CD4-positive, alpha-beta T cell treated with Interferon alpha-2 for 1 hour (primary cell): Measurements from ENCODE around the gene ARHGAP33.

Experiments used
- DNase-seq, 2 donors: peaks; one replicate each; pipeline ENCODE4 v3.0.0-alpha.2; 2020 to 2022

The ARHGAP33 gene

GRCh38 chr19:35775298-35776101 lies at the start of gene ARHGAP33:
Gene ARHGAP33 (plus strand): TSS chr19:35775564. CDS start chr19:35775659, 95 bp downstream.
- DNase-seq, result peak; percentile 98 to 99

GRCh38 chr19:35727053-35727955 lies 48.1 kb upstream of the ARHGAP33 start:
- DNase-seq, result no peak

GRCh38 chr19:35727956-35728706 lies 47.2 kb upstream of the ARHGAP33 start:
- DNase-seq, result no peak

- DNase-seq, result no peak
These were observed 46.3 kb upstream of the ARHGAP33 start for GRCh38 chr19:35729021-35729420.

- no peak for DNase-seq
These were observed 45.6 kb upstream of the ARHGAP33 start for GRCh38 chr19:35729763-35730162.

GRCh38 chr19:35730326-35730725 lies 45.0 kb upstream of the ARHGAP33 start:
- no peak for DNase-seq

- no peak for DNase-seq
These were observed 44.0 kb upstream of the ARHGAP33 start for GRCh38 chr19:35731353-35731752.

- no peak for DNase-seq
These were observed 43.5 kb upstream of the ARHGAP33 start for GRCh38 chr19:35731779-35732405.

GRCh38 chr19:35732540-35733179 lies 42.7 kb upstream of the ARHGAP33 start:
- no peak for DNase-seq

- DNase-seq, result no peak
These were observed 41.9 kb upstream of the ARHGAP33 start for GRCh38 chr19:35733180-35734125.

GRCh38 chr19:35734273-35734672 lies 41.1 kb upstream of the ARHGAP33 start:
- DNase-seq, result no peak

- no peak for DNase-seq
These were observed 40.5 kb upstream of the ARHGAP33 start for GRCh38 chr19:35734889-35735288.

- DNase-seq, result peak in 1 of 2 donors; percentile 41
These were observed 38.2 kb upstream of the ARHGAP33 start for GRCh38 chr19:35736913-35737886.

- DNase-seq, result no peak
These were observed 37.1 kb upstream of the ARHGAP33 start for GRCh38 chr19:35738021-35738886.

- DNase-seq, result no peak
These were observed 36.5 kb upstream of the ARHGAP33 start for GRCh38 chr19:35738887-35739229.

GRCh38 chr19:35739275-35740107 lies 35.9 kb upstream of the ARHGAP33 start:
- no peak for DNase-seq

GRCh38 chr19:35740108-35740422 lies 35.3 kb upstream of the ARHGAP33 start:
- DNase-seq, result no peak
